IMR-90 (cell line): ENCODE measurements around the gene VPS26C. TPM values are rescaled to one million over a fixed set of nuclear protein-coding genes. Genes with fewer than 3 reads are reported as not detected.

Experiments used
- ATAC-seq: fragments of 200-7000 bp; cut with Tn5 transposase; 2 replicates; pipeline ENCODE4 v1.9.1; 2020; ENCODE audit warnings: low read depth, mild to moderate bottlenecking, moderate library complexity
- BruUV-seq: library from RNA; stranded (reverse); fragments of 400-500 nt; replicated peaks from 2 replicates; lab custom pipeline; 2021; lab: Mats Ljungman, UMichigan
- CTCF ChIA-PET: fragments of 300-600 bp; formaldehyde crosslinking; extraction: SDS; loops from one replicate; lab custom pipeline; 2021; ENCODE audit warnings: antibody characterized with exemption; lab: Yijun Ruan, JAX
- POLR2A ChIA-PET: fragments of 300-600 bp; sonication (Branson Sonifier 250); formaldehyde crosslinking; loops from one replicate; lab custom pipeline; 2022; ENCODE audit warnings: antibody characterized with exemption; ENCODE audit not compliant: unreplicated experiment; lab: Charles Lee
- DNase-seq: peaks from one replicate; pipeline ENCODE4 v3.0.0; 2013
- H2AFZ ChIP-seq: replicated peaks from 2 replicates; pipeline ENCODE3; 2013; ENCODE audit warnings: low read length, mild to moderate bottlenecking; ENCODE audit not compliant: poor library complexity
- H2AK5ac ChIP-seq: 2 replicates; pipeline ENCODE4 v1.6.1; 2013; ENCODE audit warnings: low read depth, low read length, inconsistent platforms
- H2AK9ac ChIP-seq: replicated peaks from 2 replicates; pipeline ENCODE3; 2013; ENCODE audit warnings: mild to moderate bottlenecking, low read depth, low read length, moderate library complexity; ENCODE audit not compliant: poor library complexity
- H2BK120ac ChIP-seq: 2 replicates; pipeline ENCODE4 v1.6.1; 2013; ENCODE audit warnings: low read depth, low read length, inconsistent platforms
- H2BK15ac ChIP-seq: 3 replicates; pipeline ENCODE4 v1.6.1; 2013; ENCODE audit warnings: low read depth, low read length, inconsistent platforms
- H2BK20ac ChIP-seq: 2 replicates; pipeline ENCODE4 v1.6.1; 2013; ENCODE audit warnings: low read depth, mild to moderate bottlenecking, inconsistent platforms, low read length, moderate library complexity
- H2BK5ac ChIP-seq: 2 replicates; pipeline ENCODE4 v1.6.1; 2013; ENCODE audit warnings: mild to moderate bottlenecking, low read depth, low read length, inconsistent platforms; ENCODE audit not compliant: poor library complexity, severe bottlenecking
- H3K14ac ChIP-seq: replicated peaks from 2 replicates; pipeline ENCODE4 v1.6.1; 2013; ENCODE audit warnings: low read depth, low read length, inconsistent platforms
- H3K18ac ChIP-seq: 2 replicates; pipeline ENCODE4 v1.6.1; 2013; ENCODE audit warnings: low read depth, low read length, control low read depth
- H3K23ac ChIP-seq: 2 replicates; pipeline ENCODE4 v1.6.1; 2013; ENCODE audit warnings: low read depth, low read length, inconsistent platforms
- H3K27ac ChIP-seq: 2 replicates; pipeline ENCODE4 v1.5.1; 2013; ENCODE audit warnings: mild to moderate bottlenecking, control low read depth, low read length; ENCODE audit not compliant: insufficient read depth
- H3K27me3 ChIP-seq: 2 replicates; pipeline ENCODE4 v1.6.1; 2013; ENCODE audit warnings: low read length; ENCODE audit not compliant: control insufficient read depth, insufficient read depth
- H3K36me3 ChIP-seq: 2 replicates; pipeline ENCODE4 v1.6.1; 2013; ENCODE audit warnings: low read length, mixed read lengths; ENCODE audit not compliant: control insufficient read depth, insufficient read depth
- H3K4ac ChIP-seq: 2 replicates; pipeline ENCODE4 v1.6.1; 2013; ENCODE audit warnings: low read depth, low read length, inconsistent platforms
- H3K4me1 ChIP-seq: 2 replicates; pipeline ENCODE4 v1.6.1; 2013; ENCODE audit warnings: low read length, mixed read lengths; ENCODE audit not compliant: control insufficient read depth, insufficient read depth
- H3K4me2 ChIP-seq: 2 replicates; pipeline ENCODE4 v1.6.1; 2013; ENCODE audit warnings: low read depth, mild to moderate bottlenecking, control low read depth, low read length, moderate library complexity
- H3K4me3 ChIP-seq: 2 replicates; pipeline ENCODE4 v1.5.1; 2013; ENCODE audit warnings: low read depth, mild to moderate bottlenecking, control low read depth, low read length, moderate library complexity; ENCODE audit not compliant: insufficient read depth
- H3K56ac ChIP-seq: 2 replicates; pipeline ENCODE4 v1.6.1; 2013; ENCODE audit warnings: low read length, inconsistent platforms; ENCODE audit not compliant: insufficient read depth; ENCODE audit errors: extremely low read depth
- H3K79me1 ChIP-seq, 2 experiments: 2 replicates each; pipeline ENCODE4 v1.6.1; 2013; ENCODE audit warnings: low read length in 2 of 2, inconsistent platforms in 1 of 2, low read depth in 1 of 2
- H3K9ac ChIP-seq: 2 replicates; pipeline ENCODE4 v1.6.1; 2013; ENCODE audit warnings: low read depth, low read length, control low read depth
- H3K9me1 ChIP-seq: 2 replicates; pipeline ENCODE4 v1.6.1; 2013; ENCODE audit warnings: low read length, inconsistent platforms; ENCODE audit not compliant: insufficient read depth
- H3K9me3 ChIP-seq: 2 replicates; pipeline ENCODE4 v1.6.1; 2013; ENCODE audit warnings: low read length; ENCODE audit not compliant: control insufficient read depth, insufficient read depth
- H4K20me1 ChIP-seq: 2 replicates; pipeline ENCODE4 v1.6.1; 2013; ENCODE audit warnings: low read length, inconsistent platforms; ENCODE audit not compliant: insufficient read depth
- H4K5ac ChIP-seq: 2 replicates; pipeline ENCODE4 v1.6.1; 2013; ENCODE audit warnings: mild to moderate bottlenecking, low read depth, low read length, control low read depth
- H4K8ac ChIP-seq, 2 experiments: 2 replicates each; pipeline ENCODE4 v1.6.1; 2013; ENCODE audit warnings: low read depth in 2 of 2, low read length in 2 of 2, control low read depth in 1 of 2, inconsistent platforms in 1 of 2
- H4K91ac ChIP-seq: 2 replicates; pipeline ENCODE4 v1.6.1; 2013; ENCODE audit warnings: low read depth, low read length, inconsistent platforms; ENCODE audit not compliant: insufficient read depth
- BHLHE40 ChIP-seq: fragments of 150-350 bp; IDR thresholded peaks from 2 replicates; pipeline ENCODE4 v1.6.1; 2016; ENCODE audit warnings: mild to moderate bottlenecking, low read depth, low read length
- CEBPB ChIP-seq: IDR thresholded peaks from 2 replicates; pipeline ENCODE4 v1.6.1; 2012; ENCODE audit warnings: low read depth, low read length, improper control_type of control experiment
- CHD1 ChIP-seq: IDR thresholded peaks from 2 replicates; pipeline ENCODE4 v1.6.1; 2012; ENCODE audit warnings: low read depth, low read length, improper control_type of control experiment
- CTCF ChIP-seq: conservative IDR thresholded peaks from 2 replicates; pipeline ENCODE4 v1.5.1; 2012; ENCODE audit warnings: mild to moderate bottlenecking, low read depth, low read length, improper control_type of control experiment
- ELK1 ChIP-seq: fragments of 150-350 bp; IDR thresholded peaks from 2 replicates; pipeline ENCODE4 v1.6.1; 2016; ENCODE audit warnings: low read depth, mild to moderate bottlenecking, low read length, moderate library complexity, borderline replicate concordance
- FOS ChIP-seq: fragments of 150-350 bp; IDR thresholded peaks from 2 replicates; pipeline ENCODE4 v1.6.1; 2016; ENCODE audit warnings: low read depth, low read length
- MAFK ChIP-seq: IDR thresholded peaks from 2 replicates; pipeline ENCODE4 v1.6.1; 2012; ENCODE audit warnings: low read depth, low read length, improper control_type of control experiment
- MAZ ChIP-seq: IDR thresholded peaks from 2 replicates; pipeline ENCODE4 v1.6.1; 2012; ENCODE audit warnings: low read depth, mild to moderate bottlenecking, low read length, improper control_type of control experiment, moderate library complexity, borderline replicate concordance
- MXI1 ChIP-seq: IDR thresholded peaks from 2 replicates; pipeline ENCODE4 v1.6.1; 2012; ENCODE audit warnings: low read depth, mild to moderate bottlenecking, low read length, moderate library complexity, borderline replicate concordance
- NFE2L2 ChIP-seq: fragments of 150-350 bp; IDR thresholded peaks from 2 replicates; pipeline ENCODE4 v1.6.1; 2016; ENCODE audit warnings: low read depth, mild to moderate bottlenecking, low read length
- POLR2A ChIP-seq: IDR thresholded peaks from 2 replicates; pipeline ENCODE4 v1.6.1; 2012; ENCODE audit warnings: mild to moderate bottlenecking, low read depth, low read length
- RCOR1 ChIP-seq: IDR thresholded peaks from 2 replicates; pipeline ENCODE4 v1.6.1; 2012; ENCODE audit warnings: mild to moderate bottlenecking, low read length, improper control_type of control experiment; ENCODE audit not compliant: insufficient replicate concordance
- RFX5 ChIP-seq: IDR thresholded peaks from 2 replicates; pipeline ENCODE4 v1.8.0; 2012; ENCODE audit warnings: low read depth, mild to moderate bottlenecking, low read length, moderate library complexity
- SMC3 ChIP-seq: fragments of 150-350 bp; IDR thresholded peaks from 2 replicates; pipeline ENCODE4 v1.6.1; 2016; ENCODE audit warnings: low read depth, mild to moderate bottlenecking, antibody characterized with exemption, low read length, moderate library complexity
- USF2 ChIP-seq: fragments of 150-350 bp; IDR thresholded peaks from 2 replicates; pipeline ENCODE4 v1.6.1; 2017; ENCODE audit warnings: mild to moderate bottlenecking, antibody characterized with exemption, low read length, low read depth
- WGBS, 2 experiments: methylation state at CpG; one replicate each; pipeline versions ENCODE4 v1.1.5 to v1.1.7; 2013; ENCODE audit warnings: missing lambda C conversion rate in 2 of 2; ENCODE audit not compliant: insufficient read length in 1 of 2; ENCODE audit errors: extremely low coverage in 2 of 2; 5-methylcytosine and 5-hydroxymethylcytosine counted together
- dilution Hi-C: fragments of 300-500 bp; cut with HindIII; formaldehyde crosslinking; loops from one replicate; pipeline ENCODE4 v1.14.3; 2018; ENCODE audit warnings: low sequenced_read_pairs; ENCODE audit not compliant: unreplicated experiment
- in situ Hi-C: fragments of 300-500 bp; cut with MboI; formaldehyde crosslinking; loops from 3 replicates; pipeline ENCODE4 v1.14.3; 2019; ENCODE audit warnings: low sequenced_read_pairs, inconsistent platforms, mixed read lengths
- intact Hi-C: fragments of 100-400 bp; cut with micrococcal nuclease; formaldehyde crosslinking; loops from 2 replicates; pipeline ENCODE4 v1.10.0; 2022
- polyA plus RNA-seq, 3 experiments: library from polyadenylated mRNA; depleted of rRNA; stranded (reverse); fragments of >200 nt; gene quantifications; 2 replicates each; pipeline ENCODE4 v1.2.3, GENCODE V29; 2012; ENCODE audit warnings: low replicate concordance in 1 of 3
- total RNA-seq: library from RNA; depleted of rRNA; stranded (reverse); fragments of >200 nt; gene quantifications from 2 replicates; pipeline ENCODE4 v1.2.3, GENCODE V29; 2012

VPS26C gene
- total and polyA plus RNA-seq, 2 of the 4 experiments (the other 2 are of a cell fraction) = 30.0 to 36.6 TPM

DNA sequence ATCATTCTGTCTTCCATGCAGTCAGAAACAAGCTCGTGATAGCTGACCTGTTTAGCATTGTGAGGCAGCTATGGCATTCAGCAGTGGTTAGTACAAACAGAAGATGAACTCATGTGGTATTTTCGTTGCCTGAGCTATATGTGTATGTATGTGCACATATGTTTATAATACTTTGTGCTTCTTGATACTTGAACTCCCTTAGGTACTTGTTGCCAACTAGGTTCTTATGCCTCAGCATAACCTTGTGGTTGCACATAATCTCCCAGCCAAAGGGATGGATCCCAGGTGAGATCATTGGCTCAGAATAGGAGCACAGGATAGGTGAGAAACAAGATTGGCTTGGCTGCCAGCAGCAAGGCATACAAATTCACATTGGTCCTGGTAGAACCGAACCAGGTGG, 86.1 kb downstream of the VPS26C start:
- WGBS, 2 experiments = no CpG with 5 or more reads among the region's 3 CpGs
- Histone ChIP-seq H3K14ac (no peak overlapping the region), H2AK5ac (no peak overlapping the region), H3K18ac (no peak overlapping the region), H3K23ac (no peak overlapping the region), H3K4me1 (no peaks in the 10 kb centered on the region), H3K56ac (no peak overlapping the region), H3K27ac (no peak overlapping the region), H4K91ac (no peak overlapping the region), H4K20me1 (peaks cover 15% of the 10 kb centered on the region; the same call in 1 of the 2 replicates), H3K79me1 (peaks cover 52 to 59% of the 10 kb centered on the region in 2 experiments), H3K9me3 (no peaks in the 10 kb centered on the region), H2BK20ac (no peak overlapping the region), H3K9ac (no peak overlapping the region), H2BK15ac (no peak overlapping the region), H4K8ac (no peak overlapping the region), H3K4ac (no peak overlapping the region), H4K5ac (no peak overlapping the region), H3K4me3 (no peak overlapping the region), H2AK9ac (no peak overlapping the region), H3K4me2 (no peak overlapping the region), H2AFZ (no peak overlapping the region), H2BK120ac (no peak overlapping the region), H3K36me3 (peaks cover 45% of the 10 kb centered on the region), H2BK5ac (no peak overlapping the region), H3K27me3 (no peaks in the 10 kb centered on the region), H3K9me1 (peaks cover 15% of the 10 kb centered on the region; the same call in 1 of the 2 replicates)
- in situ Hi-C loops = no loop called here
- TF ChIP-seq POLR2A = no peak
- TF ChIP-seq CTCF = no peak
- no peak for TF ChIP-seq USF2
- no peak for TF ChIP-seq CHD1
- TF ChIP-seq MAZ = no peak
- TF ChIP-seq ELK1 = no peak
- TF ChIP-seq BHLHE40 = no peak
- no peak for TF ChIP-seq RCOR1
- TF ChIP-seq FOS = no peak
- no peak for TF ChIP-seq CEBPB
- TF ChIP-seq MXI1 = no peak
- TF ChIP-seq SMC3 = no peak
- TF ChIP-seq RFX5 = no peak
- TF ChIP-seq NFE2L2 = no peak
- TF ChIP-seq MAFK = no peak
- dilution Hi-C loops = no loop called here
- no TSS peak for BruUV-seq
- ChIA-PET POLR2A (no interaction called here), CTCF (no interaction called here)
- intact Hi-C loops = no loop called here
- DNase-seq (peak; percentile 47), ATAC-seq (peak; percentile 46; the same call in 1 of the 2 replicates)
